ENCODE results near the gene AZU1. TPM values are rescaled to one million over a fixed set of nuclear protein-coding genes. Genes with fewer than 3 reads are reported as not detected.
"Not testable (repeated sequence)": the region's sequence is repeated elsewhere in the genome, so short reads cannot be mapped to it uniquely, and the experiment has no call there.

The AZU1 gene
- total RNA-seq, 2 donors from 2014 or later: 2.5 to 3.7 TPM

DNA sequence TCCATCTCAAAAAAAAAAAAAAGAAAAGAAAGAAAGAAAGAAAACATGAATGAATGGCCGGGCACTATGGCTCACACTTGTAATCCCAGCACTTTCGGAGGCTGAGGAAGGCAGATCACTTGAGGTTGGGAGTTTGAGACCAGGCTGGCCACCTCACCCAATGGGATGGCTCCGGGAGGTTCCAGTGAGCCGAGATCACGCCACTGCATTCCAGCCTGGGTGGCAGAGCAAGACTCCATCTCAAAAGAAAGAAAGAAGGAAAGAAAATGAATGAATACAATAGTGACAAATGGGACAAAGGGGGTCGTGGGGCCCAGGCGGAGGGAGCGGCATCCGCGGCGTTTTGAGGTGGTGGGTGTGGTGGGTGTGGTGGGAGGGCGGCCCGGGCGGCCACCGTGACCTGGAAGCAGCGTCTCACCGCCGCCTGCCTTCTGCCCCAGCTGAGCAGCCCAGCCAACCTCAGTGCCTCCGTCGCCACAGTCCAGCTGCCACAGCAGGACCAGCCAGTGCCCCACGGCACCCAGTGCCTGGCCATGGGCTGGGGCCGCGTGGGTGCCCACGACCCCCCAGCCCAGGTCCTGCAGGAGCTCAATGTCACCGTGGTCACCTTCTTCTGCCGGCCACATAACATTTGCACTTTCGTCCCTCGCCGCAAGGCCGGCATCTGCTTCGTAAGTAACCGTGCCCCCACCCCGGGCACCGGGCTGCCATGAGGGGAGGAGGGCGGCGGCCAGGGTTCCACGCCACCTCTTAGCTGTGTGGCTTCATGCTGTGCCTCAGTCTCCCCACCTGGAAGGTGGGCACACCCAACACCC lies 18.3 kb downstream of the AZU1 start:
- Mint-ChIP-seq H3K36me3 (ENCODE audit: low read depth) (no peaks in the 10 kb centered on the region), H3K9me3 (no peaks in the 10 kb centered on the region), H3K27me3 (ENCODE audit: insufficient read depth) (peaks cover 49% of the 10 kb centered on the region), H3K4me3 (no peak overlapping the region), H3K4me1 (no peaks in the 10 kb centered on the region), H3K27ac (no peak overlapping the region)
- DNase-seq: no peak
- Histone ChIP-seq H3K4me3 (ENCODE audit: low read length) (no peak overlapping the region), H3K9ac (ENCODE audit: extremely low read depth, low read length, poor library complexity, severe bottlenecking) (no peak overlapping the region), H3K4me1 (ENCODE audit: control insufficient read depth, insufficient read depth, low read length) (no peaks in the 10 kb centered on the region), H3K36me3 (ENCODE audit: control insufficient read depth, insufficient read depth, low read length) (no peaks in the 10 kb centered on the region), H3K9me3 (ENCODE audit: control insufficient read depth, low read length) (no peaks in the 10 kb centered on the region), H3K27me3 (ENCODE audit: control insufficient read depth, insufficient read depth, low read length, poor library complexity, severe bottlenecking) (peaks cover 31% of the 10 kb centered on the region), H3K27ac (ENCODE audit: low read depth, low read length) (no peak overlapping the region)
- TF ChIP-seq, protein P1, sequence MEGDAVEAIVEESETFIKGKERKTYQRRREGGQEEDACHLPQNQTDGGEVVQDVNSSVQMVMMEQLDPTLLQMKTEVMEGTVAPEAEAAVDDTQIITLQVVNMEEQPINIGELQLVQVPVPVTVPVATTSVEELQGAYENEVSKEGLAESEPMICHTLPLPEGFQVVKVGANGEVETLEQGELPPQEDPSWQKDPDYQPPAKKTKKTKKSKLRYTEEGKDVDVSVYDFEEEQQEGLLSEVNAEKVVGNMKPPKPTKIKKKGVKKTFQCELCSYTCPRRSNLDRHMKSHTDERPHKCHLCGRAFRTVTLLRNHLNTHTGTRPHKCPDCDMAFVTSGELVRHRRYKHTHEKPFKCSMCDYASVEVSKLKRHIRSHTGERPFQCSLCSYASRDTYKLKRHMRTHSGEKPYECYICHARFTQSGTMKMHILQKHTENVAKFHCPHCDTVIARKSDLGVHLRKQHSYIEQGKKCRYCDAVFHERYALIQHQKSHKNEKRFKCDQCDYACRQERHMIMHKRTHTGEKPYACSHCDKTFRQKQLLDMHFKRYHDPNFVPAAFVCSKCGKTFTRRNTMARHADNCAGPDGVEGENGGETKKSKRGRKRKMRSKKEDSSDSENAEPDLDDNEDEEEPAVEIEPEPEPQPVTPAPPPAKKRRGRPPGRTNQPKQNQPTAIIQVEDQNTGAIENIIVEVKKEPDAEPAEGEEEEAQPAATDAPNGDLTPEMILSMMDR (conservative IDR thresholded peaks at IDR 0.05): no peak
- 87 to 90% methylated on average over 17 to 37 of the region's 37 CpGs for WGBS, 2 experiments (ENCODE audit: insufficient coverage in 1 of 2, insufficient read length in 1 of 2)

DNA sequence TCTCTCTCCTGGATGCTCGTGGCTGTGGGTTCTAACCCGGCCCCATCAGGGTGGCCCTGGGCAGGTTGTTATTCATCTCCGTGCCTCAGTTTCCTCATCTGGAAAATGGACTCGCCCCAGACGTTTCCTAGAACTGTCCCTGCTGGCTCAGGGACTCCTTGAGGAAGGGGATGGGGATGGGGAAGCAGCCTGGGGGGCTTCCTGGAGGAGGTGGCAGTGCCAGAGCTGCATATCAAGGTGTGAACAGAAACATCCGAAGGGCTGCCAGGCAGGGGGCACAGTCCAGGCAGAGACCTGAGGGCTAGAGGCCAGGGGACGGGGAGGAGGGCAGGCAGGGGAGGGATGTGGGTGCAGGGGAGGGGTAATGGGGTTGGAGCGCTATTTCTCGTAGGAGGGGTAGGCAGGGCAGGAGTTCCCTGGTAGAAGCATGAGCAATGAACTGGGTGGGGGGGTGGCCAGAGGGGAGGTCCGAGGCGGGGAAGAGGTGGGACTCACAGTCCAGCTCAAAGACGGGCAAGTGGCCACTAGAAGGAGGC lies 20.8 kb downstream of the AZU1 start:
- H3K9me3 Mint-ChIP-seq: no peaks in the 10 kb centered on the region
- Histone ChIP-seq H3K27me3 (ENCODE audit: control insufficient read depth, insufficient read depth, low read length, poor library complexity, severe bottlenecking) (peaks cover 15% of the 10 kb centered on the region), H3K9me3 (ENCODE audit: control insufficient read depth, low read length) (no peaks in the 10 kb centered on the region), H3K27ac (ENCODE audit: low read depth, low read length) (no peak overlapping the region), H3K36me3 (ENCODE audit: control insufficient read depth, insufficient read depth, low read length) (no peaks in the 10 kb centered on the region), H3K4me1 (ENCODE audit: control insufficient read depth, insufficient read depth, low read length) (no peaks in the 10 kb centered on the region), H3K4me3 (ENCODE audit: low read length) (no peak overlapping the region), H3K9ac (ENCODE audit: extremely low read depth, low read length, poor library complexity, severe bottlenecking) (no peak overlapping the region)
- no peak for DNase-seq
- TF ChIP-seq, protein P1 (conservative IDR thresholded peaks at IDR 0.05): no peak
- H3K36me3 Mint-ChIP-seq (ENCODE audit: low read depth): no peaks in the 10 kb centered on the region
- peaks cover 28% of the 10 kb centered on the region for H3K27me3 Mint-ChIP-seq (ENCODE audit: insufficient read depth)
- no peaks in the 10 kb centered on the region for H3K4me1 Mint-ChIP-seq
- H3K27ac Mint-ChIP-seq: no peak overlapping the region
- 67 to 75% methylated on average over 10 to 12 of the region's 12 CpGs for WGBS, 2 experiments (ENCODE audit: insufficient coverage in 1 of 2, insufficient read length in 1 of 2)
- H3K4me3 Mint-ChIP-seq: no peak overlapping the region

DNA sequence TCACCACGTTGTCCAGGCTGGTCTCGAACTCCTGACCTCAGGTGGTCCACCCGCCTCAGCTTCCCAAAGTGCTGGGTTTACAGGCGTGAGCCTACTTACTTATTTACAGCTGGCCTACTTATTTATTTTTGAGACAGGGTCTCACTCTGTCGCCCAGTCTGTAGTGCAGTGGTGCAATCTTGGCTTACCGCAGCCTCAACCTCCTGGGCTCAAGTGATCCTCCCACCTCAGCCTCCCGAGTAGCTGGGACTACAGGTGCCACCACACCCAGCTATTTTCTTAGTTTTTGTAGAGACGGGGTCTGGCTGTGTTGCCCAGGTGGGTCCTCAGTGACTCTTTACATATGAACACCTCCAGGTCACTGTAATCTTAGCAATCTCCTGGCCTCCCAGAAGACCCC lies 21.6 kb downstream of the AZU1 start:
- H3K4me3 ChIP-seq (ENCODE audit: low read length); H3K27ac Mint-ChIP-seq; H3K27ac ChIP-seq (ENCODE audit: low read depth, low read length); H3K9ac ChIP-seq (ENCODE audit: extremely low read depth, low read length, poor library complexity, severe bottlenecking); H3K9me3 ChIP-seq (ENCODE audit: control insufficient read depth, low read length); H3K27me3 ChIP-seq (ENCODE audit: control insufficient read depth, insufficient read depth, low read length, poor library complexity, severe bottlenecking); H3K4me3 Mint-ChIP-seq; H3K4me1 ChIP-seq (ENCODE audit: control insufficient read depth, insufficient read depth, low read length); H3K9me3 Mint-ChIP-seq; H3K4me1 Mint-ChIP-seq; DNase-seq; H3K36me3 ChIP-seq (ENCODE audit: control insufficient read depth, insufficient read depth, low read length); H3K36me3 Mint-ChIP-seq (ENCODE audit: low read depth): not testable (repeated sequence)
- H3K27me3 Mint-ChIP-seq (ENCODE audit: insufficient read depth): peaks cover 22% of the 10 kb centered on the region
- 81 to 90% methylated on average over 6 to 8 of the region's 8 CpGs for WGBS, 2 experiments (ENCODE audit: insufficient coverage in 1 of 2, insufficient read length in 1 of 2)

Measured in endodermal cell (in vitro differentiated cells).